COLO668 (cell line): Measurements from ENCODE around the gene HSP90AB1.

ENCODE experiments used
- DNase-seq: peaks from one replicate; lab custom pipeline; 2025; ENCODE audit not compliant: unreplicated experiment; lab: John Stamatoyannopoulos, UW

Gene HSP90AB1

DNA sequence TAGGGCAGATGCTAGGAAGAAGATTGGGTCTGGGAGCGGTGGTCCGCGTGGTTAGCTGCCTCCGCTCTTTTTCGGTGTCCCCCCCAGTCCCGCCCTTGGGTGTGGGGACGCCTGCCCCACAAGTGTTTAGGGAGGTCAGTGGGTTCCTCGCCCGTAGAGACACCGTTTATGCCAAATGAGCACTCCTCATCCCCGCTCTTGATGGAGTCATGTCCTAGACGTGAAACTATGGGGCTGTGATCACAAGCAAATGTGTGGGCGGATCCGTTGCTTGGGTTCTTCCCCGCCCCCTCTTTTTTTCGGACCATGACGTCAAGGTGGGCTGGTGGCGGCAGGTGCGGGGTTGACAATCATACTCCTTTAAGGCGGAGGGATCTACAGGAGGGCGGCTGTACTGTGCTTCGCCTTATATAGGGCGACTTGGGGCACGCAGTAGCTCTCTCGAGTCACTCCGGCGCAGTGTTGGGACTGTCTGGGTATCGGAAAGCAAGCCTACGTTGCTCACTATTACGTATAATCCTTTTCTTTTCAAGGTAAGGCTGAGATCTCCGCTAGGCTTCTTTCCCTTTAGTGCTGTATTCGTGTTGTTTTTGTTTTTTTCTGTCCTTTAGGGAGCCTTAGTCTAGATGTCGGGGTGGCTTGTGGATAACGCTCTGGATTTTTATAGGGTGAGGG is at the start of gene HSP90AB1:
Gene HSP90AB1, plus strand, starts transcription at position 439 of the 675 bp plus-strand sequence. CDS start 1,529 bp downstream, outside the sequence.
- DNase-seq, result peak; percentile 92

DNA sequence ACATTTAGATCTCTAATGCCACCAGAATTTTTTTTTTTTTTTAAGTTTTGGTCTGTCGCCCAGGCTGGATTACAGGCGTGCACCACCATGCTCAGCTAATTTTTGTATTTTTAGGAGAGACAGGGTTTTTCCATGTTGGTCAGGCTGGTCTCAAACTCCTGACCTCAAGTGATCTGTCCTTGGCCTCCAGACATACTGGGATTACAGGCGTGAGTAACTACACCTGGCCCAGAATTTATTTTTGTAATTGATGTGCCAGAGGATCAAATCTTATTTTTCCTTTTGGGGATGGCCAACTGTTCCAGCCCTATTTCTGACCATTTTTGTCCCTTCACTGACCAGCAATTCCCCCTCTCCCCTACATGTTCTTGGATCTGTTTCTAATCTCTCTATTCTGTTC is 48.2 kb upstream of the HSP90AB1 start:
- no peak for DNase-seq

DNA sequence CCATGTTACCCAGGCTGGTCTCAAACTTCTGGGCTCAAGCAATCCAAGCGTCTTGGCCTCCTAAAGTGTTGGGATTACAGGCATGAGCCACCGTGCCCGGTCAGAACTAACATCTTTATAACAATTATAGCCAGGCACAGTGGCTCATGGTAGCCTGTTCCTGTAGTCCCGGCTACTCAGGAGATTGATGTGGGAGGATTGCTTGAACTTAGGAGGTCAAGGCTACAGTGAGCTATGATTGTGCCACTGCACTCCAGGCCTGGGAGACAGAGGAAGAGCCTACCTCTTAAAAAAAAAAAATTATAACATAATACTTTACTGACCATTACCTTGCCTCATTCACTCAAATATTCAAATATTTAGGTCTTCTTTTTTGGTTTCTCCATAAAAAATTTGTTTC is 47.0 kb upstream of the HSP90AB1 start:
- no peak for DNase-seq

DNA sequence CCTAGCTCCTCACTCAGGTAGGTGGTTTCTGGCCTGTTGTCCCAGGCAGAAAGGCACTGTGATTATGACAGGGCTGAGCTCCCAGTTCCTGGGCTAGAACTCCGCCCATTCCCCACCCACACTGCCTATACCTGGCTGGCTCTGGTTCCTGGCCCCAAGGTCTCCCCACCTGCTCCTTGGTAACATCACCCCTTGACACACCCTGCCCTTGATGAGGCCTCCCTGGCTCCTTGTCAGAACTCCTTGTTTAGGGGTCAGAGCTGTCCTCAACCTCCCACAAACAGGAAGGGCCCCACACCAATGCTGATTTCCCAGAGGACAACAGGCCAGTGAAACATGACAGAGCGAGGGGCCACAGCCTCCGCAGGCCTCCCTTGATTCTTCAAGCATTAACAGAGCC is 45.7 kb upstream of the HSP90AB1 start:
- DNase-seq, result no peak

DNA sequence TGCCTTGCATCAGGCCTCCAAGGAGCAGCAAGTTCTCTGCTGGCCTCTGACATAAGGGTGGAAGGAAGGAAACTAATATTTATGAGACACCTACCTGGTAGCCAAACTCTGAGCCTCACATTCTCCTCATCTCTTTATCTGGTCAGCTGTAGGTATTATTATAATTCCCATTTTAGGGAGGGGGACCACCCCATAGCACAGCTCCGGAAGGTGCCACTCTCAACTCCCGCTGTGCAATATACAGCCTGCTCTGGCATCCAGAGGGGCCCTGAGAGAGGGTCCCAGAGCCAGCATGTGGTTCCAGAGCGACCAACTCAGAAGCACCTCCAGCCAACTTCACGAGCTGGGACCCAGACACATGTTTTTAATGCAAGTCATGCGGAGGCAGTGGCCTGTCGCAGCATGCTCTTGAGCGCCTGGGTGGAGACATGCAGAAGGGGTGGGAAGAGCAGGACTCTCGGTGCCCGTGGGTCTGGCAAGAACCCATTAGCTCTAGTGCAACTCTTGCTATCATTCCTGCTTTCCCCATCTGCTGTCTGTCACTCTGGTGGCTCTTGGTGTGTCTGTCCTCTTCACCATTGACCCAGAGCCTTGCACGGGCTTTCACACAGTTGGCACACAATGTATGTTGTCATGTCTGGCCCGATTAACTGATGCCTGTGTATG is 45.1 kb upstream of the HSP90AB1 start:
- no peak for DNase-seq

DNA sequence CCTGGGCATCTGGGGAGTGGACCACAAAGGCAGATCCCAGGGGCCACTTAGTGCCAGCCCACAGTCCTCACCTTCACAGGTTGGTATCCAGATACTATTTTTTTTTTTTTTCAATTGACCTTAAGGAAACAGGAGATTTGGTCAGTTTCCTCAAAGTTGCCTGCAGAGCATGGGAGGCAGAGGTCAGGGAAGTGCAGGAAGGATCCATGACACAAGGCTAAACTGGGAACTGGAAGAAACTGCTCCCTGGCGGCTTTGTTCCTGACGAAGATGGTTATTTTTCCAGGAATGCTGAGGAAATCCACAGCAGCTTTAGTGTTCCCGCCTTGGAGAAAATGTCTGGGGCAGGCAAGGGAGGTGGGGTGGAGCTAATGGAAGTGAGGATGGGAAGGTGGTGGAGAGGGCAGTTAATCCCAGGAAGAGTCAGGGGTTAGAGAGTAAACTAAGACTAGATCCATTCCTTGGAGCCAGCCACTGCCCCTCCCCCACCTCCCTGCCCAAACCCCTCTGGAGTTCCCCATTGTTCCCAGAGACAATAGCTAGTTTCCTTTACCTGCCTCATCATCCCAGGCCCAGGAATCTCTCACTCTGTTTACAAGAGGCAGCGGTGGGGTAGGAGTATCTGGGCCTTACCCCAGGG is 44.4 kb upstream of the HSP90AB1 start:
- DNase-seq, result no peak

DNA sequence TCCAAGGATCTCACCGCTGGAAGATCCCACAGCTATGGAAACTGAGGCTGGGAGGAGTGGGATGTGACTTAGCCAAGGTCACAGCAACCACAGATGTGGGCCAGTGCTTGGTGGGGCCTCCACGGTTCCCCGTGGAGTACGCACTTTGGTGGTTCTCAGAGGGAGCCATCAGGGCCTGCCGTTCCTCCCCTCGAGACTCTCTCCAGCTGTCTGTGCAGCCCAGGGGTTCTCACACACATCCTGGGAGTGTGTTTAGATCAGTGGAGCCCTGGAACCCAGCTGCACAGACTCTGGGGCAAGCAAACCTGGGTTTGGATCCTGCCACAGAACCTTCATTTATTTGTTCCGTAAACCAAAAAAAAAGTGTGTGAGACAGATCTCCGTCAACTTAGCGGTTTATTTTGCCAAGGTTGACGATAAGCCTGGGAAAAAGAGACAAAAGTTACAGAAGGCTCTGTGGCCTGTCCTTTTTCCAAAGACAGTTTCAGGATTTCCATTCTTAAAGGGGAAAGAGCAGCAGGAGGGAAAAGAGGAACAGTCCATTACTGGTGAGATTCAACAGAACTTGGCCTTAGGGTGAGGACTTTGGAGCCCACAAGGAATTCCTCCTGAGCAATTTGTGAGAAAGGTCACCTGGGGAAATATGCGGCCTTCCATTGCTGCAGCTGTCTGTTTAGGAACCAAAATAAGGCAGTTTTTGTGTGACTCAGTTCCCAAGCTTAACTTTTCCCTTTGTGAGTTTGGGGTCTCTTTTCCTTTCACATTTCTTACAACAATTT is 43.7 kb upstream of the HSP90AB1 start:
- no peak for DNase-seq

DNA sequence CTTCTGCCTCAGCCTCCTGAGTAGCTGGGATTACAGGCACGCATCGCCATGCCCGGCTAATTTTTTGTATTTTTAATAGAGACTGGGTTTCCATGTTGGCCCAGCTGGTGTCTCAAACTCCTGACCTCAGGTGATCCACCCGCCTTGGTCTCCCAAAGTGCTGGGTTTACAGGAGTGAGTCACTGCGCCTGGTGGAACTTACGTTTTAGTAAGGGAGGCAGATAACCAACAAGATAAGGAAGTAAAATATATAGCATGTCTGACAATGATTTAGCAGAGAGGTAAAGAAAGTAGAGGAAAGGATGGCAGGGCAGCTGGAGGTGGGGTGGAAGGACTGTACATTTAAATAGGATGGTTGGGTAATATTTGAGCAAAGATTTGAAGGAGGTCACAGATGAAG is 42.9 kb upstream of the HSP90AB1 start:
- DNase-seq, result no peak

DNA sequence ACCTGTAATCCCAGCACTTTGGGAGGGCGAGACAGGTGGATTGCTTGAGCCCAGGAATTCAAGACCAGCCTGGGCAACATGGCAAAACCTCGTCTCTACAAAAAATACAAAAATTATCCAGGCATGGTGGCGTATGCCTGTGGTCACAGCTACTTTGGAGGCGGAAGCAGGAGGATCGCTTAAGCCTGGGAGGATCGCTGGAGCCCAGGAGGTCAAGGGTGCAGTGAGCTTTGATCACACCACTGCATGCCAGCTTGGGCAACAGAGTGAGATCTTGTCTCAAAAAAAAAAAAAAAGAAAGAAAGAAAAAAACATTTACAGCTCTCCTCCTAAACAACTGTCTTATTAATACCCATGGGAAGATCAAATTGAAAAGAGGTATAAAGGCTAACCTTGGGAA is 38.9 kb upstream of the HSP90AB1 start:
- no peak for DNase-seq

DNA sequence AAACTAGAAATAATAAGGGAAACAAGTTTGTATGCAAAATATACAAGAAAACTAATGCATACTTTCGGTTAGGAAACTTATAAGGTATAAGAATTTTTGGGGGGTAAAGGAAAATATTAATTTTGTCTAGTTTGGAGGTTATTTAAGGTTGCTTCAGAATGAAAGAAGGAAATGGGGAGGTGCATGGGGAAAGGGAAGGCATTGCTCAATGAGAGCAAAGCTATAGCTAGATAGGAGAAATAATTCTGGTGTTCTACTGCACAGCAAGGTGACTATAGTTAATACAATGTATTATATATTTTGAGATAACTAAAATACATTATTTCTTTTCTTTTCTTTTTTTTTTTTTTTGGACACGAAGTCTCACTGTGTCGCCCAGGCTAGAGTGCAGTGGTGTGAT is 35.6 kb upstream of the HSP90AB1 start:
- DNase-seq, result no peak

DNA sequence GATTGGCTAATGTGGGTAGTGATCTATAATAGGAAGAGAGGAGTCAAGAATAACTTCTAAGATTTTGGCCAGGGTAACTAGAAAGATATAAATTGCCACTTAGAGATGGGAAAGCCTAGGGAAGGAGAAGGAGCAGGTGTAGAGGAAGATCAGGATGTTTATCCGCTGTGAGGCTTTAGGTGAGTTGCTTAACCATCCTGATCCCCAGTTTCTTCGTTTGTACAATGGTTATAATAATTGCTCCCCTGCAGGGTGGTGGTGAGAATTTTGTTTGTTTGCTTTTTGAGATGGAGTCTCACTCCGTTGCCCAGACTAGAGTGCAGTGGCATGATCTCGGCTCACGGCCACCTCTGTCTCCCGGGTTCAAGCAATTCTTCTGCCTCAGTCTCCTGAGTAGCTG is 32.6 kb upstream of the HSP90AB1 start:
- no peak for DNase-seq

DNA sequence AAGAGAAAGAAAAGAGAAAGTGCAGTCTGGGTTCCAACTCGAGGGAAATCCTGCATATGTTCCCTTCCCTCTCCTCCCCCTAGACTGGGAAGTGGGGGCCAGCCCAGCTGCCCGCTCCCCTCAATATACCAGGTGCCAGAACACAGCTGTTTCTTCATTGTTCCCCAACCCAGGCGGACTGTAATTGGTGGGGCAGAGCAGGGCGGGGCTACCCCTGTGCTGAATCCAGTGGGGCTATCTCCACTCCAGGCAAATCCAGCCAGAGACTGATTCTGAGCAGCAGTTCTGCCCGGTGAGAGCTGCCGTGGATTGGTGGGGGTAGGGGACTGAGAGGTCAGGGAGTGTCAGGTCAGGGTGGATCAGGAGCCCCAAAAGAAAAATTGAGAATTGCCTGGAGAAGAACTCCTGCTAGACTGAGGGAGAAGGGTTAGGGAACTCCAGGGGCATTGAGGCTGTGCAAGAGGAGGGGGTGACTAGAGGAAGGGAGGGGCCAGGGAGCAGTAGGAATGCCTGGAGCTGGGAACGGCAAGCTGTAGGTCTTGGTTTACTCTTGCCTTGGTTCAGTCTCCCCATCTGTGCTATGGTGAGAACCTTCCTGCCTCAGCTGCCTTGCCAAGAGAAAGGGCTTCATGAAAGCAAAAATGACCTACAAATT is 30.1 kb upstream of the HSP90AB1 start, which contains the start of gene MYMX:
Gene MYMX, plus strand, starts transcription at position 250 of the 655 bp plus-strand sequence. CDS start 546 bp downstream, outside the sequence.
- peak; percentile 3 for DNase-seq

DNA sequence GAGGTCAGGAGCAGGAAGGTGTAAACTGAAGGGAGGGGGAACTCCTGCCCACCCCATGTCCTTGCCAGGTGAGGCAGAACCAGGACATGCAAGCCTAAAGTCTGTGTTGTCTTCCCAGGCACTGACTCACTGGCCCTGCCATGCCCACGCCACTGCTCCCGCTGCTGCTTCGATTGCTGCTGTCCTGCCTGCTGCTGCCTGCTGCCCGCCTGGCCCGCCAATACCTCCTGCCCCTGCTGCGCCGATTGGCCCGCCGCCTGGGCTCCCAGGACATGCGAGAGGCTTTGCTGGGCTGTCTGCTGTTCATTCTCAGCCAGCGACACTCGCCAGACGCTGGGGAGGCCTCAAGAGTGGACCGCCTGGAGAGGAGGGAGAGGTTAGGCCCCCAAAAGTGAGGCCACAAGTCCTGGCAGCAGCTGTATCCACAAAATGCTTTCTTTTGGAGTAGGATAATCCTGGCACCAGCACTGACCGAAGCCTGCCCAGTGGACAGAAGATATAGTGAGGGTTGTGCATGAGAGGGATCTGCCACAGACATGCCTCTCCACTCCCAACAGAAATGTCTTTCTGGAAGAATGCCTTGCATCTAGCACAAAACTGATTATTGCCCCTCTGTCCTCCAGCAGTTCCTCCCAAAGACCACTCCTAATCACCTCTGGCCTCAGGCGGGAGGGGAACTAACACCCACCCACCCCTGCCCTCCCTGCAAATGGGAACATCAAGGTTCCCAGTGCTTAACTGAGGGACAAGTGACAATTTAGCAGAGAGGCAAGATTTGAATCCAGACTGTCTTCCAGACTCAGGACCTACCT is 29.4 kb upstream of the HSP90AB1 start:
- DNase-seq, result no peak

DNA sequence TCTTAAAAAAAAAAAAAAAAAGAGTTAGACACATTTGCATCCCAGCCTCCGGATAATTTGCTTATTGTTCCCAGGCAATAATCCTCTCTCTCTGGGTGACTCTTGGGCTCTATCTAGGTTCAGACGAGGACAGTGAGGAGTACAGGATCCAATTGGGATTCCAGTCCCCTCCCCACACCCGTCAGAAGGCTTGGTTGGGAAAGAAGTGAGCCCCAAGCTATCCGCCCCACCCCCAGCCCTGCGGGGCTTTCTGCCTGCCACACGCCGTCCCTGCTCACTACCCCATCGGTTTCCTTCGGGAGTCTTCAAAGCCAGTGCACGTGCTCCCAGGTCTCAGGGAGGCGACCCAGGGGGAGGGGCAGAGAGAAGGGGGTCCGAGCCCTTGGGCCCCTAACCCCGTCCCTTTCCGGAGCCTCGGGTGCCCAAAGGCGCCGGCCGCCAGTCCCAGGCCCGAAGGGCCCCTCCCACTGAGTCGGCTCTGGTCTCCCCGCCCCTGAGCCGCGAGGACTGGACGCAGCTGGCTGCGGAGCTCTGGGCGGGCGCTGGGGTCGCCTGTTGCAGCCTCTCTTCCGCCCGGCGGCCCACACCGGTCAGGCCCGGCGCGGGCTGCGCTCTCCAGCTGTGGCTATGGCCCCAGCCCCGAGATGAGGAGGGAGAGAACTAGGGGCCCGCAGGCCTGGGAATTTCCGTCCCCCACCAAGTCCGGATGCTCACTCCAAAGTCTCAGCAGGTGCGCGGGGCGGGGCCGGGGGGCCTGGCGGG is 27.7 kb upstream of the HSP90AB1 start:
- DNase-seq, result peak; percentile 73

DNA sequence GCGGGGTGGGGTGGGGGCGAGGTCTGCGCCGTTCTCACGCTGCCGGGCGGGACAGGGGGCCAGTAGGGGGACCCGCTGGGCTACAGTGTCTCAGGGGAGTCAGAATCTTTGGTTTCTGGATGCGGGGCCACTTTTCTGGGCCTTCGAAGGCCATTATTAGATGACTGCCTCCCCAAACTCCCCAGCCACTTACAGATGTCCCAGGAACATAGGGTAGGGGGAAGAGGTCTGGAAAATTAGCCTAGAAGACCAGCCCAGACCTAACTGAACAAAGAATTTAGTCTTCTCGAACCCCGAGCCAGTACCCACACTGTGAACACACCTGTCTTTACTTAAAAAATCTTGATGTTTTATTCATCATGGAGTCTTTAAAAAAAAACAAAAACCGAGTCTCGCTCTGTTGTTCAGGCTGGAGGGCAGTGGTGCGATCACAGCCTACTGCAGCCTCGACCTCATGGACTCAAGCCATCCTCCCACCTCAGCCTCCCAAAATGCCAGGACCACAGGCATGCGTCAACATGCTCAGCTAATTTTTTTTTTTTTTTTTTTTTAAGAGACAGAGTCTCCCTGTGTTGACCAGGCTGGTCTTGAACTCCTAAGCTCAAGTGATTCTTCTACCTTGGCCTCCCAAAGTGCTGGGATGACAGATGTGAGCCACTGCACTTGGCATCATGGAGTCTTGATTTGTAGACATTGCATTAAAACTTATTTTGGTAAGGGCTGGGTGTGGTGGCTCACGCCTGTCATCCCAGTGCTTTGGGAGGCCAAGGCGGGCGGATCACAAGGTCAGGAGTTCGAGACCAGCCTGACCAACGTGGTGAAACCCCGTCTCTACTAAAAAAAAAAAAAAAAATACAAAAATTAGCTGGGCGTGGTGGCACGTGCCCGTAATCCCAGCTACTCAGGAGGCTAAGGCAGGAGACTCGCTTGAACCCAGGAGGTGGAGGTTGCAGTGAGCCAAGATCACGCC is 26.8 kb upstream of the HSP90AB1 start:
- no peak for DNase-seq

DNA sequence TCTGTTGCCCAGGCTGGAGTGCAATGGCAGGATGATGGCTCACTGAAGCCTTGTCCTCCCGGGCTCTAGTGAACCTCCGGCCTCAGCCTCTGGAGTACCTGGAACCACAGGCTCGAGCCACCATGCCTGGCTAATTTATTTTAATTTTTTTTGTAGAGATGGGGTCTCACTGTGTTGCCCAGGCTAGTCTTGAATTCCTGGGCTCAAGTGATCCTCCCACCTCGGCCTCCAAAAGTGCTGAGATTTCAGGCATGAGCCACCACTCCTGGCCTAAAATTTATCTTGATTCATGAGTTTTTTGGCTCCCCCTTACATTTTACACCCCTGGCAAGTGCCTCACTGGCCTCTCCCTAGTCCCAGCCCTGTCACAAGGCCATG is 26.0 kb upstream of the HSP90AB1 start:
- DNase-seq, result no peak

DNA sequence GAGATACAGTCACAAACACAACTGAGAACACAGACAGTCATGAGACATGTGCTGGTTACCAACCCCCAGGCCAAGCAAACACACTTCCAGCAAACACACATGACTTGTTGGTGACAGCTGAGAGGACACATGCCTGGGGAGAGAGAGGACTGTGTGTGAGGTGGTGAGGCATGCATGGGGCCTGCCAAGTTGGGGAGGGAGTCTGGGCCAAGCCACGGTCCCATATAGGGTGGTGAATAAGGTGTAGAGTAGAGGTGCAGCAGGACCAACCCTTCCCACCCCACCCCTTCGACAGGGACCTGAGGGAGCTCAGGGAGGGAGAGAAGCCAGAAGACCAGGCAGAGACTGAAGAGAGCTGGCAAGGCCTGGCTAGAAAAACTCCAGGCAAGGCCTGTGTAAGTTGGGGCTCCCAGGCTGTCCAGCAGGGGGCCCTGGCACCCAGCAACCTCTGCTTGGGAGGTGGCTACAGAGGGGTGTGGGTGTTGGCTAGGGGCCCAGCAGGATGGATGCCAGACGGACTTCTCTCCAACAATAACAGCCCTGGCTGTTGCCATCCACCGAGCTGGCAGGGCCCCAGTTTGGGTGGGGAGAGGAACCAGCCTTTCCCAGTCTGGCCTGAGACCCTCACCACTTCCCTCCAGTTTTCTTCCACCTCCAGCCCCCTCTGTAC is 25.5 kb upstream of the HSP90AB1 start:
- peak; percentile 77 for DNase-seq

DNA sequence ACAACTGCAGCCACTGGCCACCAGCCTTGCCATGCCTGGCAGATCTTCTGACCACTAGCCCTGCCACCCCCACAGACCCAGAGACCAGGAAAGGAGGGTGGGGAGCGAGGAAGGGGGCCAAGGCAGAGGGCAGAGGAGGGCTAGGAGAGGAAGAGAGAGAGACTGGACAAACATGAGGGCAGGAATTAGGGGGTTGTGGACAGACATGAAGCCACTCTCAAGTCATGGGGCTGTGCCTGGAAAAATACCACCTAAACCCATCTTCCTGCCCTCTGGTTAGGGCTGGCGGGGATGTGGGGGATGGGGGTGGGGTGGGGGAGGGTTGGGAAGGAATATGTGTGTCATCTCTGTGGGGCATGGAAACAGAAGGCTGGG is 25.0 kb upstream of the HSP90AB1 start:
- DNase-seq, result no peak
